ENCODE data around the gene TEX29. TPM values are rescaled to one million over a fixed set of nuclear protein-coding genes. Genes with fewer than 3 reads are reported as not detected.

The TEX29 gene
- total RNA-seq, 3 donors from 2014 or later: 0.64 TPM; not detected in 2

GRCh38 chr13:111291908-111292307 lies 28.5 kb upstream of the TEX29 start:
- no peak overlapping the region for H3K4me3 ChIP-seq
- TF ChIP-seq POLR2A (IDR thresholded peaks at IDR 0.05) (no peak), POLR2AphosphoS5 (IDR thresholded peaks at IDR 0.05) (no peak), CTCF (IDR thresholded peaks at IDR 0.05) (no peak)
- no peak overlapping the region for H3K27ac ChIP-seq
- H3K4me1 ChIP-seq: no peaks in the 10 kb centered on the region
- intact Hi-C loops (cut with DNase I; ENCODE audit: low total_unique reads): no loop called here
- H3K9me3 ChIP-seq: no peaks in the 10 kb centered on the region
- H3K27me3 ChIP-seq: no peaks in the 10 kb centered on the region
- no peaks in the 10 kb centered on the region for H3K36me3 ChIP-seq
- DNase-seq (ENCODE audit: low spot score in 2 of 2): no peak

DNA sequence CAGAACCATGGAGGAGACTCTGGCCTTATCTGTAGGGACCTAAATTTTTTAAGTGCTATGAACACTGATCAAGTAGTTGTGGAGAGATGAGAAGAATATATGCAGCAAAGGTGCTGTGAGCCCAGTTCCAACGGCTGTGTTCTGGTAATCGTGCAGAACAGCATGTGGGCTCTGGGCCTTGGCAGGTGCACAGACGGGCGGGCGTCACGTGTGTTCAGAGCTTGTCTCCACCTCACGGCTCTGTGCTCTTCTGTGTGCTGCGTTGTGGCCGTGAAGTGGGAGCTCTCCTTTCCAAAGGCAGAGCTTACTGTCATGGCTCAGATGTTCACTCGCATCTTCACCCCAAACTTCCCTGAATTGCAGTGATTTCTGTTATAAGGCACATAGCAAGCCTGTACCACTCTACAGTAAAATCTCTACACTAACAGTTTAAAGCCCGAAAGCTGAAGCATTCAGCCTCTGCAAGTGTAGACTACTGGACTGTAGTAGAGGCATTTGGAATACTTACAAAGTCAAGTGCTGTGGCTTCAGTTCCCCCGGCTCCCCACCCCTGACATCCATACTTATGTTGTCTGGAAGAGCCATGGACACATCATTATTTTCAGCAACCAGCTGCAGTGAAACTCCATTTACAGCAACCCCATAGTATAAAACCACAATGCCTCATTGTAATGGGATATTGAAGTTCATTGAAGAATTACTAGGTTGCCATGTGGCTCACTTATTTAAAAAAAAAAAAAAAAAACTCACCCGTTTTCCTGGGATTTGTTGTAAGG lies 27.5 kb upstream of the TEX29 start:
- Histone ChIP-seq H3K27me3 (no peaks in the 10 kb centered on the region), H3K36me3 (no peaks in the 10 kb centered on the region), H3K27ac (no peak overlapping the region), H3K4me1 (no peaks in the 10 kb centered on the region), H3K4me3 (no peak overlapping the region), H3K9me3 (no peaks in the 10 kb centered on the region)
- TF ChIP-seq CTCF (IDR thresholded peaks at IDR 0.05) (no peak), POLR2A (IDR thresholded peaks at IDR 0.05) (no peak), POLR2AphosphoS5 (IDR thresholded peaks at IDR 0.05) (no peak)
- DNase-seq (ENCODE audit: low spot score in 2 of 2): no peak
- intact Hi-C loops (cut with DNase I; ENCODE audit: low total_unique reads): no loop called here

DNA sequence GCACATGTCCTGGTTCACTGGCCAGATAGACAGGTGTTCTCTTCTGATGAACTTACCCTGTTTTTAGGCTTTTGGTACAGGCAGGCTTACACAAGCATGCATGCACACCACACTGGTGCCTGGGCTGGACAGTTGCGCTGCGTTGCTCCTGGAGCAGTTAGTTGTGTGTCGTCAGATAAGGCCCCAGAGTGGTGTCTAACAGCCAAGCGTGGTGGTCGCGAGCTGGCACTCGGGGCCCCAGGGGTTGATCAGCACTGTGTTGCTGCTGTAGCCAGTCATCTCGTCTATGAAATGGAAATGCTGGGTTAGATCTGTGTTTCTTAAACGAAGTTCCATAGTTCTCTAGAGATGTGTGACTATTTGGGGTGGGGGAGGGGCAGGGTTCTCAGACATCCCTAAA lies 24.6 kb upstream of the TEX29 start:
- H3K27me3 ChIP-seq: no peaks in the 10 kb centered on the region
- H3K9me3 ChIP-seq: no peaks in the 10 kb centered on the region
- H3K4me3 ChIP-seq: no peak overlapping the region
- H3K36me3 ChIP-seq: no peaks in the 10 kb centered on the region
- no peak overlapping the region for H3K27ac ChIP-seq
- no peak for TF ChIP-seq POLR2AphosphoS5 (IDR thresholded peaks at IDR 0.05)
- TF ChIP-seq CTCF (IDR thresholded peaks at IDR 0.05): no peak
- no peak for TF ChIP-seq POLR2A (IDR thresholded peaks at IDR 0.05)
- no peak for DNase-seq (ENCODE audit: low spot score in 2 of 2)
- no peaks in the 10 kb centered on the region for H3K4me1 ChIP-seq
- intact Hi-C loops (cut with DNase I; ENCODE audit: low total_unique reads): no loop called here

DNA sequence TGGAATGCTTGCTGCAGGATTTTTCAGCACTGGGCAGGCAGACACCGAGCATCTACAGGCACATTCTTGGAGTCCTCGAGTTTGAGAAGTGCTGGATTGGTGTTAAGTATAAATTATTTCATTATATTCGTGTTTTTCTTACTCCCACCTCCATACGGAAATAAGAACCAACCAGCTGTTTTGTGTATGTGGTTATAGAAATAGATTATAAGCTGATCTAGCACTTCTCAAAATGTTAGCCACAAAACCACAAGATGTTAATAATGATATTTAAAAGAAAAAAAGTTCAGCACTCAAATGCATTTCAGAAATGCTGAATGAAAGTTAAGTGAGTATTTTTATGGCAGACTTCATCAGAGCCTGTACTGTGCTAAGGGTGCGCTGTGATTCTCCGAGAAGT lies 24.0 kb upstream of the TEX29 start:
- TF ChIP-seq CTCF (IDR thresholded peaks at IDR 0.05) (no peak), POLR2AphosphoS5 (IDR thresholded peaks at IDR 0.05) (no peak), POLR2A (IDR thresholded peaks at IDR 0.05) (no peak)
- no peaks in the 10 kb centered on the region for H3K4me1 ChIP-seq
- H3K9me3 ChIP-seq: no peaks in the 10 kb centered on the region
- intact Hi-C loops (cut with DNase I; ENCODE audit: low total_unique reads): no loop called here
- H3K27me3 ChIP-seq: no peaks in the 10 kb centered on the region
- no peak overlapping the region for H3K4me3 ChIP-seq
- H3K36me3 ChIP-seq: no peaks in the 10 kb centered on the region
- no peak for DNase-seq (ENCODE audit: low spot score in 2 of 2)
- H3K27ac ChIP-seq: no peak overlapping the region

GRCh38 chr13:111298214-111298975 lies 22.0 kb upstream of the TEX29 start:
- H3K9me3 ChIP-seq: no peaks in the 10 kb centered on the region
- intact Hi-C loops (cut with DNase I; ENCODE audit: low total_unique reads): no loop called here
- no peaks in the 10 kb centered on the region for H3K27me3 ChIP-seq
- TF ChIP-seq POLR2A (IDR thresholded peaks at IDR 0.05) (no peak), CTCF (IDR thresholded peaks at IDR 0.05) (no peak)
- peaks cover 6% of the 10 kb centered on the region for H3K36me3 ChIP-seq
- no peak overlapping the region for H3K27ac ChIP-seq
- no peaks in the 10 kb centered on the region for H3K4me1 ChIP-seq
- no peak for DNase-seq (ENCODE audit: low spot score in 2 of 2)
- no peak overlapping the region for H3K4me3 ChIP-seq
